Gastrocnemius medialis (tissue), 4 donors: ENCODE data around the gene GLUD1. TPM values are rescaled to one million over a fixed set of nuclear protein-coding genes. Genes with fewer than 3 reads are reported as not detected.
"Not testable (repeated sequence)": the region's sequence is repeated elsewhere in the genome, so short reads cannot be mapped to it uniquely, and the experiment has no call there.

Experiments used
- ATAC-seq, 2 donors: fragments of 150-250 bp; one replicate each; pipeline ENCODE4 v1.9.1; 2016
- DNase-seq, 2 donors: peaks; one replicate each; pipeline ENCODE4 v3.0.0-alpha.2; 2019
- H3K27ac ChIP-seq, 4 donors: fragments of 200-600 bp; sonication (generic); 1 replicate in 1 of 4; 2 replicates in 3 of 4; pipeline ENCODE4 v1.5.1; 2016 to 2018; ENCODE audit warnings: mild to moderate bottlenecking in 2 of 4, moderate library complexity in 1 of 4
- H3K27me3 ChIP-seq, 3 donors: fragments of 200-600 bp; sonication (generic) in 2 of 3; 1 replicate in 1 of 3; 2 replicates in 2 of 3; pipeline versions ENCODE4 v1.5.1 to v1.6.0; 2016 to 2019; ENCODE audit warnings: mild to moderate bottlenecking in 1 of 3, moderate library complexity in 1 of 3
- H3K36me3 ChIP-seq, 2 donors: fragments of 200-600 bp; sonication (generic) in 1 of 2; one replicate each; pipeline ENCODE4 v1.5.1; 2017 to 2018
- H3K4me1 ChIP-seq, 2 donors: fragments of 200-600 bp; sonication (generic) in 1 of 2; one replicate each; pipeline ENCODE4 v1.5.1; 2016 to 2017; ENCODE audit warnings: mild to moderate bottlenecking in 2 of 2
- H3K4me3 ChIP-seq, 4 donors: fragments of 200-600 bp; sonication (generic) in 3 of 4; 1 replicate in 1 of 4; 2 replicates in 3 of 4; pipeline ENCODE4 v1.5.1; 2016 to 2019; ENCODE audit warnings: mild to moderate bottlenecking in 2 of 4
- H3K9me3 ChIP-seq, 3 donors: fragments of 200-600 bp; sonication (generic) in 2 of 3; 1 replicate in 1 of 3; 2 replicates in 2 of 3; pipeline ENCODE4 v1.5.1; 2016 to 2019
- POLR2A ChIP-seq, 2 donors: fragments of 450-650 bp; IDR thresholded peaks; one replicate each; pipeline ENCODE4 v1.6.1; 2017; ENCODE audit warnings: antibody characterized with exemption in 2 of 2, mild to moderate bottlenecking in 2 of 2, moderate library complexity in 2 of 2
- in situ Hi-C, 4 donors: fragments of 200-750 bp; cut with MboI; loops; one replicate each; pipeline versions ENCODE4 v1.15.0 to v1.8.0; 2017; ENCODE audit warnings: low sequenced_read_pairs in 4 of 4
- intact Hi-C: fragments of 100-400 bp; cut with DNase I; formaldehyde crosslinking; loops from one replicate; pipeline ENCODE4 v1.15.1; 2023; ENCODE audit warnings: low total_unique reads
- total RNA-seq, 4 donors: library from RNA; depleted of rRNA; stranded (reverse); fragments of >200 nt; gene quantifications; one replicate each; pipeline versions ENCODE4 v1.1.0 to v1.2.3, GENCODE V29; 2016
- TF ChIP-seq, protein P1 (sequence below), 5 experiments: fragments of 450-650 bp in 3 of 5; fragments of 200-600 bp in 2 of 5; sonication (generic) in 2 of 5; IDR thresholded peaks in 4 of 5; conservative IDR thresholded peaks in 1 of 5; 1 replicate in 4 of 5; 2 replicates in 1 of 5; pipeline ENCODE4 v1.5.1; 2016 to 2019; ENCODE audit warnings: antibody characterized with exemption in 5 of 5, mild to moderate bottlenecking in 3 of 5, moderate library complexity in 3 of 5

GLUD1 gene
- total RNA-seq, 4 donors from 2014 or later: 69.2 to 80.1 (median 77.2) TPM

DNA sequence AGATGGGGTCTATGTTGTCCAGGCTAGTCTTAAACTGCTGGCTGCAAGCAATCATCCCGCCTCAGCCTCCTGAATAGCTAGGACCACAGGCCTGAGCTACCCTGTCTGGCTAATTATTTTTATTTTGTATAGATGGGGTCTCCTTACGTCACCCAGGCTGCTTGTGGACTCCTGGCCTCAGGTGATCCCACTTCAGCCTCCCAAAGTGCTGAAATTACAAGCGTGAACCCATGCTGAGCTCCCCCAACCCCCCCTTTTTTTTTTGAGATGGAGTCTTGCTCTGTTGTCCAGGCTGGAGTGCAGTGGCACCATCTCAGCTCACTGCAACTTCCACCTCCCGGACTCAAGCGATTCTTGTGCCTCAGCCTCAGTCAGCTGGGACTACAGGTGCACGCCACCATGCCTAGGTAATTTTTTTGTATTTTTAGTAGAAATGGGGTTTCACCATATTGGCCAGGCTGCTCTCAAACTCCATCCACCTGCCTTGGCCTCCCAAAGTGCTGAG, 49.2 kb downstream of the GLUD1 start:
- Histone ChIP-seq H3K4me1 (no peaks in the 10 kb centered on the region), H3K9me3 (no peaks in the 10 kb centered on the region), H3K27ac (no peak overlapping the region), H3K27me3 (no peaks in the 10 kb centered on the region), H3K36me3 (peaks cover 0 to 16% of the 10 kb centered on the region in 2 donors), H3K4me3 (no peak overlapping the region)
- intact Hi-C loops (no loop called here), in situ Hi-C loops (no loop called here)
- no peak for DNase-seq
- ATAC-seq: no peak
- TF ChIP-seq POLR2A (IDR thresholded peaks at IDR 0.05): no peak
- TF ChIP-seq, protein P1, sequence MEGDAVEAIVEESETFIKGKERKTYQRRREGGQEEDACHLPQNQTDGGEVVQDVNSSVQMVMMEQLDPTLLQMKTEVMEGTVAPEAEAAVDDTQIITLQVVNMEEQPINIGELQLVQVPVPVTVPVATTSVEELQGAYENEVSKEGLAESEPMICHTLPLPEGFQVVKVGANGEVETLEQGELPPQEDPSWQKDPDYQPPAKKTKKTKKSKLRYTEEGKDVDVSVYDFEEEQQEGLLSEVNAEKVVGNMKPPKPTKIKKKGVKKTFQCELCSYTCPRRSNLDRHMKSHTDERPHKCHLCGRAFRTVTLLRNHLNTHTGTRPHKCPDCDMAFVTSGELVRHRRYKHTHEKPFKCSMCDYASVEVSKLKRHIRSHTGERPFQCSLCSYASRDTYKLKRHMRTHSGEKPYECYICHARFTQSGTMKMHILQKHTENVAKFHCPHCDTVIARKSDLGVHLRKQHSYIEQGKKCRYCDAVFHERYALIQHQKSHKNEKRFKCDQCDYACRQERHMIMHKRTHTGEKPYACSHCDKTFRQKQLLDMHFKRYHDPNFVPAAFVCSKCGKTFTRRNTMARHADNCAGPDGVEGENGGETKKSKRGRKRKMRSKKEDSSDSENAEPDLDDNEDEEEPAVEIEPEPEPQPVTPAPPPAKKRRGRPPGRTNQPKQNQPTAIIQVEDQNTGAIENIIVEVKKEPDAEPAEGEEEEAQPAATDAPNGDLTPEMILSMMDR (IDR thresholded peaks at IDR 0.05 in 4 of 5, conservative IDR thresholded peaks at IDR 0.05 in 1 of 5): no peak

DNA sequence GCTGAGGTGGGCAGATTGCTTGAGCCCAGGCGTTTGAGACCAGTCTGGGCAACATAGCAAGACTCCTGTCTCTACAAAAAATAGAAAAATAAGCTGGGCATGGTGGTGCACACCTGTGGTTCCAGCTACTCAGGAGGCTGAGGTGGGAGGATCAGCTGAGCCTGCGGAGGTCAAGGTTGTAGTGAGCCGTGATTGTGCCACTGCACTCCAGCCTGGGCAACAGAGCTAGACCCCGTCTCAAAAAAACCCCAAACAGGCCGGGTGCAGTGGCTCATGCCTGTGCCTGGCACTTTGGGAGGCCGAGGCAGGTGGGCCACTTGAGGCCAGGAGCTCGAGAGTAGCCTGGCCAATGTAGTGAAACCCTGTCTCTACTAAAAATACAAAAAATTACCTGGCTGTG, 51.1 kb downstream of the GLUD1 start:
- H3K4me3 ChIP-seq, H3K27me3 ChIP-seq, H3K4me1 ChIP-seq, intact Hi-C loops, H3K9me3 ChIP-seq, H3K27ac ChIP-seq, ATAC-seq, in situ Hi-C loops, DNase-seq: not testable (repeated sequence)
- H3K36me3 ChIP-seq: peaks cover 0 to 12% of the 10 kb centered on the region in 2 donors

DNA sequence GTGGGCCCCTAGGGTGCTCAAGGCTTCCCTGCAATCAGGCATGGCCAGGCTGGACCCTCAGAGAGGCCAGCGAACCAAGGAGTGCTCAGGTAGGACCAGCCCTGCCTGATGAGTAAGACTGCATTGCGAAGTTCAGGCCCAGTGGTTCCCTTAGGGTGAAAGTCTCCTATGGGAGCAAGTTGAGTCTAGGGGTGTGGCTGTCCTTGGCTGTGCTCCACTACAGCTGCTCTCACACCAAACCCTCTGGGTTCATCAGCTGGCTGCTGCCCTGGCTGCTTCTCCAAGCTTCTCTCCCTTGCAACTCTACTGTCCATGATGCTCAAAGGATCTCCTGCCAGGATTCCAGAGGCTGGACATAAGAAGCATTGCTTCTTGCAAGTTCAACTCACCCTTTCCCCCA, 55.9 kb downstream of the GLUD1 start:
- Histone ChIP-seq H3K27ac (no peak overlapping the region), H3K4me3 (no peak overlapping the region), H3K9me3 (no peaks in the 10 kb centered on the region), H3K27me3 (no peaks in the 10 kb centered on the region), H3K4me1 (no peaks in the 10 kb centered on the region), H3K36me3 (no peaks in the 10 kb centered on the region)
- TF ChIP-seq, protein P1 (IDR thresholded peaks at IDR 0.05 in 4 of 5, conservative IDR thresholded peaks at IDR 0.05 in 1 of 5): no peak
- no peak for TF ChIP-seq POLR2A (IDR thresholded peaks at IDR 0.05)
- DNase-seq (no peak), ATAC-seq (no peak)
- in situ Hi-C loops (no loop called here), intact Hi-C loops (no loop called here)

DNA sequence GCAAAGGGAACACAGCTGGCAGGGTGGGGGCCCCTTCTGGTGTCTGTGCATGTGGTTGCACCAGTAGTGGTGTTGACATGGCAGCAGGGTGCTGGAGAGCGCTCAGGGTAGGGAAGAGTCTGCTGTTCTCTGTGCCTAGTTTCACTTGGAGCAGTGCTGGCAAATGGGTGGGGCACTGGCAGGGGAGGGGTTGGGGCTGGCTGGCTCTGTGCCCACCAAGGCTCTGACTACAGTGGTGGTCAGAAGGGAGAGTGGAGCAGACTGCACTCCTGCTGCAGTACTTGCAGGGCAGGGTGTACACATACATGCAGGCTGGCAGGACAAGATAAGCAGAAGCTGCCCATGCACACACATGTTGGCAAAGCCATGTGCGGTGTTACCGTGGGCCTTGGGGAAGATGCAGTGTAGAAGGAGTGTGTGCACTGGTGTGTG, 56.3 kb downstream of the GLUD1 start:
- DNase-seq (no peak), ATAC-seq (no peak)
- H3K4me1 ChIP-seq: no peaks in the 10 kb centered on the region
- H3K27me3 ChIP-seq: no peaks in the 10 kb centered on the region
- no peak overlapping the region for H3K4me3 ChIP-seq
- in situ Hi-C loops: no loop called here
- H3K36me3 ChIP-seq: no peaks in the 10 kb centered on the region
- intact Hi-C loops: no loop called here
- TF ChIP-seq, protein P1 (IDR thresholded peaks at IDR 0.05 in 4 of 5, conservative IDR thresholded peaks at IDR 0.05 in 1 of 5): no peak
- TF ChIP-seq POLR2A (IDR thresholded peaks at IDR 0.05): no peak
- H3K9me3 ChIP-seq: no peaks in the 10 kb centered on the region
- no peak overlapping the region for H3K27ac ChIP-seq

DNA sequence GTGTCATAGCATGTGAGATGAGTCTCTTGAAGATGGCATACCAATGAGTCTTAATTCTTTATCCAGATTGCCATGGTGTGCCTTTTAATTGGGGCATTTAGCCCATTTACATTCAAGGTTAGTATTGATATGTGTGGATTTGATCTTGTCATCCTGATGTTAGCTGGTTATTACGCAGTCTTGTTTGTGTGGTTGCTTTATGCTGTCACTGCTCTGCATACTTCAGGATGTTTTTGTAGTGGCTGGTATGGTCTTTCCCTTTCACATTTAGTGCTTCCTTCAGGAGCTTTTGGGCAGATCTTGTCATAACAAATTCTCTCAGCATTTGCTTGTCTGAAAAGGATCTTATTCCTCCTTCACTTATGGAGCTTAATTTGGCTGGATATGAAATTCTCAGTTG, 58.0 kb downstream of the GLUD1 start:
- intact Hi-C loops: no loop called here
- no peaks in the 10 kb centered on the region for H3K36me3 ChIP-seq
- ATAC-seq (no peak), DNase-seq (no peak)
- H3K4me1 ChIP-seq: no peaks in the 10 kb centered on the region
- H3K27me3 ChIP-seq: no peaks in the 10 kb centered on the region
- no peak overlapping the region for H3K27ac ChIP-seq
- no peak for TF ChIP-seq POLR2A (IDR thresholded peaks at IDR 0.05)
- TF ChIP-seq, protein P1 (IDR thresholded peaks at IDR 0.05 in 4 of 5, conservative IDR thresholded peaks at IDR 0.05 in 1 of 5): no peak
- no peak overlapping the region for H3K4me3 ChIP-seq
- in situ Hi-C loops: no loop called here
- H3K9me3 ChIP-seq: no peaks in the 10 kb centered on the region
